ENCODE results near the gene ALDH1A2. TPM values are rescaled to one million over a fixed set of nuclear protein-coding genes. Genes with fewer than 3 reads are reported as not detected.

ALDH1A2 gene
- polyA plus RNA-seq, 4 donors: 0.45 to 2.5 (median 0.97) TPM; not detected in 1

DNA sequence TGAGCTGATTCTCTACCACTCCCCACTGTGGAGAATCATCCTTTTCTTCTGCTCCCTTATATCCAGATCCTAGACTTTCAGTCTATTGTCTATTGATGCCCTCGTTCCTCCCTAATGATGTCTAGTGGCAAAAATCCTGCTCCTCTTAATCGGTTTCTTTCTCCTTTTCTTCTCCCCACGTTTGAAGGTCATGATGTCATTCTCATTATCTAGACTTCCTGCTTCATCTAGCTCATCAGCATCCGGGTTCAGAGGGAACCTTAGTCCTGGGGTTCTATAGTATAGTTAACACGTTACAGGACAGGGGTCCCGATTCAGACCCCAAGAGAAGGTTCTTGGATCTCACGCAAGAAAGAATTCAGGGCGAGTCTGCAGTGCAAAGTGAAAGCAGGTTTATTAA is 14.9 kb upstream of the ALDH1A2 start:
- peaks cover 0 to 4% (median 0%) of the 10 kb centered on the region in 3 donors for H3K27me3 ChIP-seq (ENCODE audit: control insufficient read depth in 3 of 3, insufficient read depth in 3 of 3, low read length in 3 of 3)
- H3K9me3 ChIP-seq (ENCODE audit: control insufficient read depth in 2 of 2, insufficient read depth in 1 of 2, low read depth in 1 of 2, low read length in 1 of 2): no peaks in the 10 kb centered on the region
- no peaks in the 10 kb centered on the region for H3K4me1 ChIP-seq (ENCODE audit: control insufficient read depth in 3 of 3, insufficient read depth in 2 of 3, low read depth in 1 of 3, low read length in 2 of 3)
- FAIRE-seq (no peak), DNase-seq (no peak)
- no peak overlapping the region for H3K27ac ChIP-seq (ENCODE audit: low read depth in 1 of 3, low read length in 2 of 3)
- H3K4me3 ChIP-seq (ENCODE audit: low read depth in 1 of 3, low read length in 3 of 3): no peak overlapping the region
- WGBS, 3 donors: 47 to 66% (median 50%) methylated on average over 8 of the region's 8 CpGs
- no peaks in the 10 kb centered on the region for H3K36me3 ChIP-seq (ENCODE audit: control insufficient read depth in 3 of 3, insufficient read depth in 2 of 3, low read depth in 1 of 3, low read length in 3 of 3)

DNA sequence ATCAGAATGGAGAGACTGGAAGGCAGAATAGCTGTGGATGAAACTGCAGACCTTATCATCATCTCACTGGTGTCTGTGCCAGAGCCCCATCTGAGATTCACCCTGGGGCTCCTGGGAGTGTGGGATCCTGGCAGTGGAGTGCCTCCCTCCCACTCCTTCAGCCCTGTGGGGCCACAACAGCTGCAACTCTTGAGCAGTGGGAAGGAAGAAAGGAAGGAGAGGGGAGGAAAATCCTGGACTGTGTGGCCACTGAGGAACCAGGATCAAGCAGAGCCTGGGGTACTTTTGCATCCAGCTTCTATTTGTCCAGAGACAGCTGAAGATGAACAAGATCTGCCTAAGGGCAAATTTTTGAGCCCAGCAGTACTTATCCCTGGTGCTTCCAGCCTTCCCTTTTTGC is 13.1 kb upstream of the ALDH1A2 start:
- DNase-seq (no peak), FAIRE-seq (no peak)
- Histone ChIP-seq H3K27me3 (ENCODE audit: control insufficient read depth in 3 of 3, insufficient read depth in 3 of 3, low read length in 3 of 3) (no peaks in the 10 kb centered on the region), H3K27ac (ENCODE audit: low read depth in 1 of 3, low read length in 2 of 3) (no peak overlapping the region), H3K9me3 (ENCODE audit: control insufficient read depth in 2 of 2, insufficient read depth in 1 of 2, low read depth in 1 of 2, low read length in 1 of 2) (no peaks in the 10 kb centered on the region), H3K4me3 (ENCODE audit: low read depth in 1 of 3, low read length in 3 of 3) (no peak overlapping the region), H3K4me1 (ENCODE audit: control insufficient read depth in 3 of 3, insufficient read depth in 2 of 3, low read depth in 1 of 3, low read length in 2 of 3) (no peaks in the 10 kb centered on the region), H3K36me3 (ENCODE audit: control insufficient read depth in 3 of 3, insufficient read depth in 2 of 3, low read depth in 1 of 3, low read length in 3 of 3) (no peaks in the 10 kb centered on the region)

- no peaks in the 10 kb centered on the region for H3K27me3 ChIP-seq (ENCODE audit: control insufficient read depth in 3 of 3, insufficient read depth in 3 of 3, low read length in 3 of 3)
- 0 to 10% (median 7%) methylated on average over 1 of the region's 1 CpG for WGBS, 3 donors
- no peak overlapping the region for H3K27ac ChIP-seq (ENCODE audit: low read depth in 1 of 3, low read length in 2 of 3)
- H3K4me3 ChIP-seq (ENCODE audit: low read depth in 1 of 3, low read length in 3 of 3): no peak overlapping the region
- no peak for FAIRE-seq
- no peaks in the 10 kb centered on the region for H3K36me3 ChIP-seq (ENCODE audit: control insufficient read depth in 3 of 3, insufficient read depth in 2 of 3, low read depth in 1 of 3, low read length in 3 of 3)
- peak; percentile 32 to 35 for DNase-seq
- no peaks in the 10 kb centered on the region for H3K9me3 ChIP-seq (ENCODE audit: control insufficient read depth in 2 of 2, insufficient read depth in 1 of 2, low read depth in 1 of 2, low read length in 1 of 2)
- no peaks in the 10 kb centered on the region for H3K4me1 ChIP-seq (ENCODE audit: control insufficient read depth in 3 of 3, insufficient read depth in 2 of 3, low read depth in 1 of 3, low read length in 2 of 3)
Observed at GRCh38 chr15:58077427-58077826, 11.9 kb upstream of the ALDH1A2 start.

GRCh38 chr15:58074452-58074851 is 8.9 kb upstream of the ALDH1A2 start:
- Histone ChIP-seq H3K36me3 (ENCODE audit: control insufficient read depth in 3 of 3, insufficient read depth in 2 of 3, low read depth in 1 of 3, low read length in 3 of 3) (no peaks in the 10 kb centered on the region), H3K4me3 (ENCODE audit: low read depth in 1 of 3, low read length in 3 of 3) (no peak overlapping the region), H3K27me3 (ENCODE audit: control insufficient read depth in 3 of 3, insufficient read depth in 3 of 3, low read length in 3 of 3) (peaks cover 0 to 4% (median 0%) of the 10 kb centered on the region in 3 donors), H3K27ac (ENCODE audit: low read depth in 1 of 3, low read length in 2 of 3) (no peak overlapping the region), H3K4me1 (ENCODE audit: control insufficient read depth in 3 of 3, insufficient read depth in 2 of 3, low read depth in 1 of 3, low read length in 2 of 3) (no peaks in the 10 kb centered on the region), H3K9me3 (ENCODE audit: control insufficient read depth in 2 of 2, insufficient read depth in 1 of 2, low read depth in 1 of 2, low read length in 1 of 2) (no peaks in the 10 kb centered on the region)
- FAIRE-seq (no peak), DNase-seq (no peak)
- 85 to 87% (median 86%) methylated on average over 2 of the region's 2 CpGs for WGBS, 3 donors

DNA sequence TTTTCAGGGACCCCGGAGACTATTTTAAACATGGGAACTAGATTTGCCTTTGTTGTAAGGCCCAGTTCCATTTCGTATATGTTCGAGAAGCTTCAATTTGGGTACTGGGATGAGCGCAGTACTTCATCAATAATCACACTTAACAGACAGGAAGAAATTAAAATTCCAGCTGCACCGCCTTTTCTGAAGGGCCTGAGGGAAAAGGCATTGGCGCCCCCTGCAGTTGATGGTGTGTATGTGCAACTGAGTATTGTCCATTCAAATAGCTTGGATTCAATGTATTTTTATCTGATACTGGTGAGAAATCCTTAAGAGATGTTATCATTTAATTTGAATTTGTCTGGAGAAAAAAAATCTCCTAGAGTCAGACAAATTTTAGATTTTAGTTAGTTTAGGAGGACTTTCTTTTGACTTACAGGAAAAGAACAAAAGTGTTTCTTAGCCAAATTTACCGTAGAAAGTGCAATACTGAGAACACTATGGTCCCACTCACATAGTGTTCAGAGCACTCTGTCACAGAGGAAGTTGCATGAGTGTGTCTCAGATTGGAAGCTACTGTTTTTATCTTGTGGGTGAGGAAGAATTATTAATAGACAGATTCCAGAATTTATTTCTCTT is 5.4 kb upstream of the ALDH1A2 start:
- Histone ChIP-seq H3K9me3 (ENCODE audit: control insufficient read depth in 2 of 2, insufficient read depth in 1 of 2, low read depth in 1 of 2, low read length in 1 of 2) (no peaks in the 10 kb centered on the region), H3K27me3 (ENCODE audit: control insufficient read depth in 3 of 3, insufficient read depth in 3 of 3, low read length in 3 of 3) (peaks cover 5 to 20% (median 8%) of the 10 kb centered on the region in 3 donors), H3K4me3 (ENCODE audit: low read depth in 1 of 3, low read length in 3 of 3) (no peak overlapping the region), H3K36me3 (ENCODE audit: control insufficient read depth in 3 of 3, insufficient read depth in 2 of 3, low read depth in 1 of 3, low read length in 3 of 3) (no peaks in the 10 kb centered on the region), H3K4me1 (ENCODE audit: control insufficient read depth in 3 of 3, insufficient read depth in 2 of 3, low read depth in 1 of 3, low read length in 2 of 3) (peaks cover 0 to 5% (median 0%) of the 10 kb centered on the region in 3 donors), H3K27ac (ENCODE audit: low read depth in 1 of 3, low read length in 2 of 3) (no peak overlapping the region)
- FAIRE-seq (no peak), DNase-seq (peak; percentile 67 to 68)
- 30 to 41% (median 31%) methylated on average over 7 of the region's 7 CpGs for WGBS, 3 donors

DNA sequence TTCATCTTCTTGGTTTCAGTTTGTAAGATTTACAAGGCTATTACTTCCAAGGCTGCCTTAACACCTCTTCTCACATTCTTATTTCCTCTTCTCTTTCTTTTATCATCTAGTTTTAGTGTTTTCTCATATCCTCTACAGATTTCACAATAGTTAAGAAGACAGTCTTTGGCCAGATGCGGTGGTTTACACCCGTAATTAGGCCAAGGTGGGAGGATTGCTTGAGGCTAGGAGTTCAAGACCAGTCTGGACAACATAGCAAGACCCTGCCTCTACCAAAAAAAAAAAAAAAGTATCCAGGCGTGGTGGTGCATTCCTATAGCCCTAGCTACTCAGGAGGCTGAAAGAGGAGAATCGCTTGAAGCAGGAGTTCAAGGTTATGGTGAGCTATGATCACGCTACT is 3.5 kb upstream of the ALDH1A2 start:
- Histone ChIP-seq H3K27me3 (ENCODE audit: control insufficient read depth in 3 of 3, insufficient read depth in 3 of 3, low read length in 3 of 3) (peaks cover 10 to 39% (median 20%) of the 10 kb centered on the region in 3 donors), H3K4me1 (ENCODE audit: control insufficient read depth in 3 of 3, insufficient read depth in 2 of 3, low read depth in 1 of 3, low read length in 2 of 3) (peaks cover 0 to 5% (median 2%) of the 10 kb centered on the region in 3 donors), H3K9me3 (ENCODE audit: control insufficient read depth in 2 of 2, insufficient read depth in 1 of 2, low read depth in 1 of 2, low read length in 1 of 2) (no peaks in the 10 kb centered on the region), H3K4me3 (ENCODE audit: low read depth in 1 of 3, low read length in 3 of 3) (no peak overlapping the region), H3K27ac (ENCODE audit: low read depth in 1 of 3, low read length in 2 of 3) (no peak overlapping the region), H3K36me3 (ENCODE audit: control insufficient read depth in 3 of 3, insufficient read depth in 2 of 3, low read depth in 1 of 3, low read length in 3 of 3) (no peaks in the 10 kb centered on the region)
- no peak for FAIRE-seq
- DNase-seq: no peak
- 88 to 92% (median 91%) methylated on average over 5 of the region's 5 CpGs for WGBS, 3 donors

GRCh38 chr15:58066042-58066867 is 744 bp upstream of the ALDH1A2 start:
- Histone ChIP-seq H3K27ac (ENCODE audit: low read depth in 1 of 3, low read length in 2 of 3) (no peak overlapping the region), H3K4me3 (ENCODE audit: low read depth in 1 of 3, low read length in 3 of 3) (peak overlapping the region; percentile 36 to 60 (median 42)), H3K9me3 (ENCODE audit: control insufficient read depth in 2 of 2, insufficient read depth in 1 of 2, low read depth in 1 of 2, low read length in 1 of 2) (no peaks in the 10 kb centered on the region), H3K27me3 (ENCODE audit: control insufficient read depth in 3 of 3, insufficient read depth in 3 of 3, low read length in 3 of 3) (peaks cover 10 to 48% (median 20%) of the 10 kb centered on the region in 3 donors), H3K36me3 (ENCODE audit: control insufficient read depth in 3 of 3, insufficient read depth in 2 of 3, low read depth in 1 of 3, low read length in 3 of 3) (no peaks in the 10 kb centered on the region), H3K4me1 (ENCODE audit: control insufficient read depth in 3 of 3, insufficient read depth in 2 of 3, low read depth in 1 of 3, low read length in 2 of 3) (peaks cover 0 to 5% (median 2%) of the 10 kb centered on the region in 3 donors)
- WGBS, 3 donors: 6 to 7% (median 6%) methylated on average over 43 to 59 of the region's 59 CpGs
- FAIRE-seq (no peak), DNase-seq (peak; percentile 48 to 81)

- H3K36me3 ChIP-seq (ENCODE audit: control insufficient read depth in 3 of 3, insufficient read depth in 2 of 3, low read depth in 1 of 3, low read length in 3 of 3): no peaks in the 10 kb centered on the region
- 5 to 11% (median 10%) methylated on average over 35 to 39 of the region's 39 CpGs for WGBS, 3 donors
- H3K27me3 ChIP-seq (ENCODE audit: control insufficient read depth in 3 of 3, insufficient read depth in 3 of 3, low read length in 3 of 3): peaks cover 13 to 48% (median 20%) of the 10 kb centered on the region in 3 donors
- peaks cover 0 to 5% (median 2%) of the 10 kb centered on the region in 3 donors for H3K4me1 ChIP-seq (ENCODE audit: control insufficient read depth in 3 of 3, insufficient read depth in 2 of 3, low read depth in 1 of 3, low read length in 2 of 3)
- DNase-seq (peak in 1 of 2 donors; percentile 54), FAIRE-seq (no peak)
- no peaks in the 10 kb centered on the region for H3K9me3 ChIP-seq (ENCODE audit: control insufficient read depth in 2 of 2, insufficient read depth in 1 of 2, low read depth in 1 of 2, low read length in 1 of 2)
- peak overlapping the region in 2 of 3 donors; percentile 21 to 60 for H3K4me3 ChIP-seq (ENCODE audit: low read depth in 1 of 3, low read length in 3 of 3)
- H3K27ac ChIP-seq (ENCODE audit: low read depth in 1 of 3, low read length in 2 of 3): no peak overlapping the region
Observed at GRCh38 chr15:58064980-58065444, 499 bp downstream of the ALDH1A2 start.
